GM21576 (cell line): ENCODE data around the gene LCN9.
"Not testable (repeated sequence)": the region's sequence is repeated elsewhere in the genome, so short reads cannot be mapped to it uniquely, and the experiment has no call there.

ENCODE experiments used
- ATAC-seq: cut with Tn5 transposase; IDR thresholded peaks from one replicate; pipeline ENCODE4 v1.9.1; 2021; ENCODE audit warnings: mild to moderate bottlenecking, moderate library complexity; ENCODE audit not compliant: unreplicated experiment

LCN9 gene

GRCh38 chr9:135644631-135645218 lies 18.4 kb upstream of the LCN9 start:
- ATAC-seq: no peak

GRCh38 chr9:135647884-135648283 lies 15.2 kb upstream of the LCN9 start:
- no peak for ATAC-seq

GRCh38 chr9:135648494-135649410 lies 14.4 kb upstream of the LCN9 start:
- no peak for ATAC-seq

- no peak for ATAC-seq
Measured at GRCh38 chr9:135649508-135649907, 13.6 kb upstream of the LCN9 start.

- ATAC-seq: no peak
Measured at GRCh38 chr9:135650408-135650807, 12.7 kb upstream of the LCN9 start.

GRCh38 chr9:135655317-135655716 lies 7.8 kb upstream of the LCN9 start:
- no peak for ATAC-seq

GRCh38 chr9:135657416-135657815 lies 5.7 kb upstream of the LCN9 start:
- no peak for ATAC-seq

- ATAC-seq: no peak
Measured at GRCh38 chr9:135659252-135659651, 3.9 kb upstream of the LCN9 start.

GRCh38 chr9:135660407-135660806 lies 2.7 kb upstream of the LCN9 start:
- ATAC-seq: no peak

- no peak for ATAC-seq
Measured at GRCh38 chr9:135661816-135662560, 1.1 kb upstream of the LCN9 start.

- ATAC-seq: no peak
Measured at GRCh38 chr9:135663451-135663770, 302 bp downstream of the LCN9 start.

- ATAC-seq: no peak
Measured at GRCh38 chr9:135663857-135664256, 748 bp downstream of the LCN9 start.

GRCh38 chr9:135664266-135664665 lies 1.2 kb downstream of the LCN9 start:
- ATAC-seq: no peak

GRCh38 chr9:135664801-135665794 lies 2.0 kb downstream of the LCN9 start:
- no peak for ATAC-seq

- ATAC-seq: no peak
Measured at GRCh38 chr9:135665795-135666189, 2.7 kb downstream of the LCN9 start.

- ATAC-seq: no peak
Measured at GRCh38 chr9:135666534-135667462, 3.7 kb downstream of the LCN9 start.

- no peak for ATAC-seq
Measured at GRCh38 chr9:135667463-135668001, 4.4 kb downstream of the LCN9 start.

GRCh38 chr9:135669018-135669417 lies 5.9 kb downstream of the LCN9 start:
- ATAC-seq: not testable (repeated sequence)

GRCh38 chr9:135669616-135670285 lies 6.6 kb downstream of the LCN9 start:
- ATAC-seq: no peak
